Renal cortex interstitium (tissue), 11 donors: ENCODE measurements around the gene GMPR2. TPM values are rescaled to one million over a fixed set of nuclear protein-coding genes. Genes with fewer than 3 reads are reported as not detected.
"Not testable (repeated sequence)": the region's sequence is repeated elsewhere in the genome, so short reads cannot be mapped to it uniquely, and the experiment has no call there.

ENCODE experiments used
- DNase-seq, 11 donors: peaks; one replicate each; pipeline ENCODE4 v3.0.0-alpha.2; 2013; ENCODE audit warnings: low read depth in 9 of 11, low spot score in 4 of 11; ENCODE audit errors: extremely low read depth in 1 of 11
- polyA plus RNA-seq, 3 donors: library from polyadenylated mRNA; unstranded; fragments of 120-200 nt; gene quantifications; one replicate each; pipeline ENCODE4 v1.2.1, GENCODE V29; 2013; ENCODE audit not compliant: insufficient read length in 3 of 3

The GMPR2 gene
- polyA plus RNA-seq, 3 donors: 107 to 128 (median 115) TPM

DNA sequence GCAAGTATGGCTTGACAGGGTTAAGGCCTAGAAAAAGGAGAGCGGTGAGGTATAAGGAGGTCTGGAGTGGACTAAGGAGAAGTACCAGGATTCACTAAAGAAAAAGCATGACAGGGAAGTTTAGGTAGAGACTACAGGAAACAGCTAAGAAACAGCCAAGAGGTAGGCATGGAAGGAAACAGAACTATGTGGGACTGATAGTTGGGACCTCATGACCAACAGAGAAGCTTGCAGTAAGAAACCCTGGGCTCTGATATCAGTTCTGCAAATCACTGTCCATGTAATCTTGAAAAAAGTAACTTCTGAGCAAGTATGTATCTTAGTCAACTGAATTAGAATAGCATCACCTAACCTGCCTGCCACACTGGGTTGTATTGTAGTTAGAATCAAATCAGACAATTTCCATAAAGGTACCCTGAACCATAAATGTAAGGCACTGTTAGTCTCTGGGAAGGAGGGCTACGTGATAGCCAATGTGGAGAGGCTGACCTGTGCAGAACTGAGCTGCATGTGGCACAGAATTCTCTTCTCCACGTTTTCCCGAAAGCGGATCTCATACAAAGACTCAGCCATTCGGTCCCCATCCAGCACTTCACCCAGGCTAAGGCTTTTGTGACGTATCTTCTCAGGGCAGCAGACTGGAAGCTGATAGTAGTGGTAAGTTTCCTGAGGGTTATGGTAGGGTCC, 38.4 kb upstream of the GMPR2 start:
- no peak for DNase-seq

DNA sequence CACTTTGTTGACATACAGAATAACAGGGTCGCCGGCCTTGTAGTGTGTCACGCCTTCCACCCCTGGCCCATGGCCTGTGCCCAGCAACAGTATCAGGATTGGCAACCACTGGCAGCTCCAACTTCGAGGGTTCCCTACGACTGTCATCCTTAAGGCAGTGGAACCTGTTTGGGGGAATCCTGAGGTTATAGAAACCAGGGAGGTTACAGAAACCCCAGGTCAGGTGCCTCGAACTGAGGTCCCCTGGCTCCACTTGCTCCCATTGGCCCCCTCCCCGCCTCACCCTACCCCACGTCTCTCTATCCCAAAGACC, 37.9 kb upstream of the GMPR2 start:
- DNase-seq: no peak

DNA sequence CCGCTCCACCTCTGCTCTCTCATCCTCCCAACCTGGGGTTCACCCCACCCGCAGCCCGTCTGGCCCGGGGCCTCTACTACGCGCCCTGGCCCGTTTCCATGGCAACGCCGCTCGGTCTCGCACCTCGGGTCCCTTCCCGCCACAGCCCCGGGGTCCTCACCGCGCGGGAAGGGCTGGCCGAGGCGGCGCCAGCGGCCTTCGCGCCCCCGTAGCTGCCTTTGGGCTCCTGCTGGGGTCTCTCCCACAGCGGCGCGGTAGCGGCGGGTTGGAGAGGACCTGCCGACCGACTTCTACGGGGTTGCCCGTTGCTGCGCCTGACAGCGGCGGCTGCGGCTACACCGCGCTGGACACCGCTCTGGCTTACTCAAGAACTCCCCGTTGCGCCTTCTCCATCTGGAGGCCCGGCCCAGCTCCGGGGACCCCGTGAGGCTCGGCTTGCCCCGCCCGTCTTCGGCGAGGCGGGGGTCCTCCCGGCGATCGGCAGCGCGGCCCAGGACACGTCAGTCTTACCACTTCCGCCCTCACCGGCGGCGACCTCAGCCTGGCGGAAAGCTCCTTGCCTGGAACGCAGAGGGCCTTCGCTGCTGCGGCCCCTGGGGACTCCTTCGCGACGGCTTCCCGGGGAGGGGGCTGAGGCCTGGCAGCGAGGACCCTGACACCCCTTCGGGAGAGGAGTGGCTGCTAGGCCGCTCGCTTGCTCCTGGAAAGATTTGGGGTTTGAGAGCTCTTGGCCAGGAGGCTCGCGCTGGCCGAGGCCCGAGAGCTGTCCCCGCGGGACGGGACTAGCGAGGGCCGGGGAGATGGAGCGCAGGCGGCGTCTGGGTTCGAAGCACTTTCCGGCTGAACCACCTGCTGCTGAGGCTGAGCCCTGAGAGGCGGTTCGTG, 37.3 kb upstream of the GMPR2 start, which contains the start of gene TM9SF1:
Gene TM9SF1 (minus strand): TSS at position 256 of the 885 bp plus-strand sequence. CDS start 422 bp downstream, outside the sequence.
- peak in 9 of 11 donors; percentile 71 to 89 (median 84) for DNase-seq

DNA sequence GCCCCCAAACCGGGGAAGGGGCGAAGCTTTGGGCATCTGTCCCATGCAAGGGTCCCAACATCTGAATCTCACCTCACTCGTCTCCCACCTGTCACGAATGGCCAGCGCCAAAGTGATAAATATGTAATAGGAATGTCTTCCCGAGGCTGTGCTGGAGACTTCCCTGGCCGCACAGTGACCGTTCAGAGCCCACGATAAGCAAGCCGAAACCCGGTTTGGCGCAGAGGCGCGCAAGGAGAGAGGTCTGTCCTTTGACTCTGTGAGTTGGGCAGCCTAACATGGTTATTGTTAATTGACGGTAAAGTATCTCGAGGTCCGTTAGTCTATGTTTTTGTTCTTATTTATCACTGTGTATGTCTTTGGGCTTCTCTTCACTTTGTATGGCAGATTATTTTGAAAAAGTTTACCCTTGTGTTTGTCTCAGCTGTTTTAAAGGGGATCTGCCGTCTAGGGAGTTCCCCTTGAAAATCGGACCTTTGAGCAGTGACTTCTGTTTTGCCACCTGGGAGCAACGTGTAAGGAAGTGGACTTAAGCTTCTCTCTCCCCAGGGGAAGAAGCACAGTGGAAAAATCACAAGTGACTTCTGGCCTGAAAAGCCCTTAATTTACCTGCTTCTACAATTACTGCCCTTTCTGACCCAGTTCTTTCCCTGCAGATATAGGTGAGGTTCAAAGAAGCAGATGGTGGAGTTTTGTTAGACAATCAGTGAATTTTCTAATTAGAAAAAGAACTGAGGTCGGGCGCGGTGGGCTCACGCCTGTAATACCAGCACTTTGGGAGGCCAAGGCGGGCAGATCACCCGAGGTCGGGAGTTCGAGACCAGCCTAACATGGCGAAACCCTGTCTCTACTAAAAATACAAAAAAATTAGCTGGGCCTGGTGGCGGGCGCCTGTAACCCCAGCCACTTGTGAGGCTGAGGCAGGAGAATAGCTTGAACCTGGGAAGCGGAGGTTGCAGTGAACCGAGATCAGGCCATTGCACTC, 36.4 kb upstream of the GMPR2 start:
- no peak for DNase-seq

DNA sequence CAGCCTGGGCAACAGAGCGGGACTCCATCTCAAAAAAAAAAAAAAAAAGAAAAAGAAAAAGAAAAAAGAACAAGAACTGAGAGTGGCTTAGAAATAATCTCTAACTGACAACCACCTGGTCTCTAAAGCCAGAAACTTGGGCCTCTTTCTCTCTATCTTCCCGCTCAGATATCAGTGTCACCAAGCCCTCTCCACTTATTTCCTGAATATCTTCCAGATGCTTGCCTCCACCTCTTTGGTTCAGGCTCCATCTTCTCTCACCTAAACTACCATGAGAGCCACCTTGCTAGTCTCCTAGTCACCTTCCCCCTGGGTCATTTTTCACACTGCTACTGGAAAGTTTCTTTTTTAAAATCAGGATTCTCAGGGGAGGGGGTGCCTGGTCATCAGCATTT, 35.7 kb upstream of the GMPR2 start:
- DNase-seq: no peak

DNA sequence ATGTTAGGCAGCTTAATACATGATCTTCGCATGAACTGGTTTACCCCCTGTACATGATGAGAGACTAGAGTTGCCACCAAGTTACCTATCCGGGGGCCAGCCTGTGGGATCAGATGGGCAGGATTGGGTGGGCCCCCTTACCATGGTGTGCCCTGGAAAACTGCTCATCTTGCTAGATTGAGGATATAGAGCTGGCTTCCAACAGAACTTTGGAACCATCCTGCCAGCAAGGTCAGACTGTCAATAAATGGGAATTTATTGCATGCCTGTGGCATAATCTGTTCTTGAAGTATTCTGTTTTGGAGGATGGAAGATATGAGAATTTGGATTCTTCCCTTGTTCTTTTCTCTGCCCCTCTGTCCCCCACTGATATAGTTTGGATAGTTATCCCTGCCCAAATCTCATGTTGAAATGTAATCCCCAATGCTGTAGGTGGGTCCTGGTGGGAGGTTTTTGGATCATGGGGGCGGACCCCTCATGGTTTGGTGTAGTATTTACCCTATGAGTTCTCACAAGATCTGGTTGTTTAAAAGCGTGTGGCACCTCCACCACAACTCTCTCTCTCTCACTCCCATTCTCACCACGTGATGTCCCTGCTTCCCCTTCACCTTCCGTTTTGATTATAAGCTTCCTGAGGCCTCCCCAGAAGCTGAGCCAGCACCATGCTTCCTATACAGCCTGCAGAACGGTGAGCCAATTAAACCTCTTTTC, 33.8 kb upstream of the GMPR2 start:
- no peak for DNase-seq

DNA sequence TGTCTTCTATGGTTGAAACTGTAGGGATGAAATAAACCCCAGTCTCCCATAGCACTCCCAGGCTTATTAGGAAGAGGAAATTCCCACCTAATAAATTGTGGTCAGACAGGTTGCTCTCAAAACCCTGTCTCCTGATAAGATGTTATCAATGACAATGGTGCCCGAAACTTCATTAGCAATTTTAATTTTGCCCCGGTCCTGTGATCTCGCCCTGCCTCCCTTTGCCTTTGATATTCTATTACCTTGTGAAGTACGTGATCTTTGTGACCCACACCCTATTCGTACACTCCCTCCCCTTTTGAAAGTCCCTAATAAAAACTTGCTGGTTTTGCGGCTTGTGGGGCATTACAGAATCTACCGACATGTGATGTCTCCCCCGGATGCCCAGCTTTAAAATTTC, 30.2 kb upstream of the GMPR2 start:
- DNase-seq: not testable (repeated sequence)

DNA sequence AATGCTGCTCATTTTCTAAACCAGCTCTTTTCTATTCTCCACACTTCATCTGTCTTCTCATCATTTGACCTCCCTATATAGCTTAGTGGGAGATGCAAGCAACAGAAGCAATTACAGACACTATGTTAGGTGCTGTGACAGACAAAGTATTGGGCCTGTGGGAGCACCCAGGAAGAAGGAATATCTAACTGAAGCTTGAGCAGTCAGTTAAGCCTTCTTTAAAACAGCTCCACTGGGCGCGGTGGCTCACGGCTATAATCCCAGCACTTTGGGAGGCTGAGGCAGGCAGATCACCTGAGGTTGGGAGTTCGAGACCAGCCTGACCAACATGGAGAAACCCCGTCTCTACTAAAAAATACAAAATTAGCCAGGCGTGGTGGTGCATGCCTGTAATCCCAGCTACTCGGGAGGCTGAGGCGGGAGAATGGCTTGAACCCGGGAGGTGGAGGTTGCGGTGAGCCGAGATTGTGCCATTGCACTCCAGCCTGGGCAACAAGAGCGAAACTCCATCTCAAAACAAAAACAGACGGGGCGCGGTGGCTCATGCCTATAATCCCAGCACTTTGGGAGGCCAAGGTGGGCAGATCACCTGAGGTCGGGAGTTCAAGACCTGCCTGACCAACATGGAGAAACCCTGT, 29.4 kb upstream of the GMPR2 start:
- DNase-seq: not testable (repeated sequence)

DNA sequence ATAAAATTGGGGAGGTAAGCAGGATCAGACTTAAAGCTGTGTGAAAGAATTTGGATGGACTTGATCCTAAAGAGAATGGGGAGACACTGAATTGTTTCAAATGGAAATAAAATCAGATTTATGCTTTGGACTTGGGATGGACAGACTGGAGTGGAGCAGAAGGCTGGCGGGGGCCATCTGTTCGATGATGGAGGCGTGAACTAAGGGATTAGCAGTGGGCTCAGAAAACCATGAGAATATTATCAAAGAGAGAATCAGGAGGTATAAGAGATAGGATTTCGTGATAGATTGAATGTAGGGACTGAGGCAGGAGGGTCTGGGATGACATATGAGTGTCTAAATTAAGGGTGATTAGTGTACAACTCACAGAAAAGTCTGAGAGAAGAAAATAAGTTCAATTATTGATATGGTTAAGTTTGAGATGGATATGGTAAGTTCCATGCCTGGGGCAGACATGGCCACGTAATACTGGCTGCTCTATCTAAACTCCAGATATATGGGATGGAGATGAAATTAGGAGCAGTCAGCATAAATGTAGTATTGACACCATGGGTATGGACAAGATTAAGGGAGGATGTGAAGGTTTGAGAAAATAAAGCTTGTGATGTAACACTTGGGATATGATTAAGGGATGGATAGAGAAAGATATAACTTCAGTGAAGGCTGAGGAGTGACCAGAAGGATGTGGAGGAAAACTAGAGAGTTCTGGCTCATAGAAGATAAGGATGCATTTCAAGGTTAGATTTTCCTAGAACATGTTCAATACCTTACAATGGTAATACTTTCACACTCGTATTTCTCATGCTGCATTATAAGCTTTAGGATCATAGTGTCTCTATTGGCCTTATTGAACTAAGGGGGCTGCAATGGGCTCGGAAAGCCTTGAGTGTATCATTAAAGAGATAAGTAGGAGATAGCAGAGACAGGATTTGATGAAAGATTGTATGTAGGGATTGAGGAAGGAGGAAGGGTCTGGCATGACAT, 28.3 kb upstream of the GMPR2 start:
- no peak for DNase-seq

DNA sequence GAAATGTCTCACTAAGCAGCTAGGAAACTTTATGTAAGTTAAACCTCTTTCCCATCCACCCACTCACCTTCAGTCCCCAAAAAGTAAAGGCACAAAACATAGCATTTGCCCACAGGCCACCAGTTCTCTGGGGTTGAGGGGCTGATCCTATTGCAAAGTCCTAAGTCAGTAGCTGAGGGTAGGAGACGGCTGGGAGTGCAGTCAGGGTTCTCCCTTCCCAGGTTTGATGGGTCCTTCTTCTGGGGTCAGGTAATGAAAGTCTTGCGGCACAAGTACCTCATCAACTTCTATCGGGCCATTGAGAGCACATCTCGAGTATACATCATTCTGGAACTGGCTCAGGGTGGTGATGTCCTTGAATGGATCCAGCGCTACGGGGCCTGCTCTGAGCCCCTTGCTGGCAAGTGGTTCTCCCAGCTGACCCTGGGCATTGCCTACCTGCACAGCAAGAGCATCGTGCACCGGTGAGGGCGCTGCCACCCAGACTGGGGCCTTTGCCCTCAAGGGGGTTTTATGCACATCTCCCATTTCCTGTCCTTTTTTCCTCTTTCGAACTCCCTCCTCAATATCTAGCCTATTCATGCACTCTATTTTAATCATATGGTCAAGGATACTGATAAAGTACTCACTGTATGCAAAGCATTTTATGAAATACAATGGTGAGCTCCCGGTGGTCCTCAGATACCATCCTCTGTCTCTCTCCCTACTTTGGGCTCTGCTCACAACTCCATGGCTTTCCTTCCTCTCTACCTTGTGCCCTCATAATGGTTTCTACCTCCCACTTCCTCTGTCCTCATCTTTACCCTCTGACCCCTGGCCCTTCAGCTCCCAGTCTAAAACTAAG, 26.2 kb upstream of the GMPR2 start:
- no peak for DNase-seq

DNA sequence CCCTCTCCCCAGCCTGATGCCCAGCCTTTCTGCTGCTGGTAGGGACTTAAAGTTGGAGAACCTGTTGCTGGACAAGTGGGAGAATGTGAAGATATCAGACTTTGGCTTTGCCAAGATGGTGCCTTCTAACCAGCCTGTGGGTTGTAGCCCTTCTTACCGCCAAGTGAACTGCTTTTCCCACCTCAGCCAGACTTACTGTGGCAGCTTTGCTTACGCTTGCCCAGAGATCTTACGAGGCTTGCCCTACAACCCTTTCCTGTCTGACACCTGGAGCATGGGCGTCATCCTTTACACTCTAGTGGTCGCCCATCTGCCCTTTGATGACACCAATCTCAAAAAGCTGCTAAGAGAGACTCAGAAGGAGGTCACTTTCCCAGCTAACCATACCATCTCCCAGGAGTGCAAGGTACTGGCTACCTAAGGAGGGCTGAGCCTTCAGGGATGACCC, 25.6 kb upstream of the GMPR2 start:
- no peak for DNase-seq

DNA sequence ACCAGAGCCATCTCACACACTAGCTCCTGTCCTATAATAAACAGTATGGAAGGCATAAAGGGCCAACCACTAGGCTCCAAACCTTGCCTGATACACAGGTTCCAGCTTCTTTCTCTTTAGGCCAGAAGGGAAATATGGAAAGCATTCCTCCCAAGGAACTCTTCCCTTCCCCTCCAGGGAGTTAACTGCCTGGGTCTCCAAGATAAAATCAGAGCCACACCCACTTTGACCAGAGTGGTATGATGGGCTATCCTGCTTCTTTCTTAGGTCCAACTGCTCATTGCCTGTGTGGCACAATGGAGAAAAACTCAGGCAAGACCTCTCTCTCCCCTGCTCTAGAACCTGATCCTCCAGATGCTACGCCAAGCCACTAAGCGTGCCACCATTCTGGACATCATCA, 25.1 kb upstream of the GMPR2 start:
- no peak for DNase-seq

DNA sequence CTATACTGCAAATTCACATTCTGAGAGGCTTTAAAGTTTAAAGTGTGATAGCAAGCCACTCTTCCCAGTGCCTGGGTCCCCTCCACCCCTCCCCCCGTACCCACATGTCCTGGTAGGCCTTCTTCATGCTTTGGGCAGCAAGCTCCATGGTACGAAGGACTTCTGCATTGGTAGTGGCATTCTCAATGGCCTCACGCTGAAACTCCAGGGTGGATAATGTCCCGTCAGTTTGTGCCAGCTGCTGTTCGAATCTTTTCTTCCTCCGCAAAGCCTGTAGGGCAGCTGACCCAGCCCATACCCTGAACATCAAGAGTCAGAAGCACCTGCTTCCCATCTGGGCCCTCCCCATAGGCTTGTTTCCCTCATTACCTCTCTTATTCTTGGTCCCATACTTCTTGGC, 21.4 kb upstream of the GMPR2 start:
- no peak for DNase-seq

DNA sequence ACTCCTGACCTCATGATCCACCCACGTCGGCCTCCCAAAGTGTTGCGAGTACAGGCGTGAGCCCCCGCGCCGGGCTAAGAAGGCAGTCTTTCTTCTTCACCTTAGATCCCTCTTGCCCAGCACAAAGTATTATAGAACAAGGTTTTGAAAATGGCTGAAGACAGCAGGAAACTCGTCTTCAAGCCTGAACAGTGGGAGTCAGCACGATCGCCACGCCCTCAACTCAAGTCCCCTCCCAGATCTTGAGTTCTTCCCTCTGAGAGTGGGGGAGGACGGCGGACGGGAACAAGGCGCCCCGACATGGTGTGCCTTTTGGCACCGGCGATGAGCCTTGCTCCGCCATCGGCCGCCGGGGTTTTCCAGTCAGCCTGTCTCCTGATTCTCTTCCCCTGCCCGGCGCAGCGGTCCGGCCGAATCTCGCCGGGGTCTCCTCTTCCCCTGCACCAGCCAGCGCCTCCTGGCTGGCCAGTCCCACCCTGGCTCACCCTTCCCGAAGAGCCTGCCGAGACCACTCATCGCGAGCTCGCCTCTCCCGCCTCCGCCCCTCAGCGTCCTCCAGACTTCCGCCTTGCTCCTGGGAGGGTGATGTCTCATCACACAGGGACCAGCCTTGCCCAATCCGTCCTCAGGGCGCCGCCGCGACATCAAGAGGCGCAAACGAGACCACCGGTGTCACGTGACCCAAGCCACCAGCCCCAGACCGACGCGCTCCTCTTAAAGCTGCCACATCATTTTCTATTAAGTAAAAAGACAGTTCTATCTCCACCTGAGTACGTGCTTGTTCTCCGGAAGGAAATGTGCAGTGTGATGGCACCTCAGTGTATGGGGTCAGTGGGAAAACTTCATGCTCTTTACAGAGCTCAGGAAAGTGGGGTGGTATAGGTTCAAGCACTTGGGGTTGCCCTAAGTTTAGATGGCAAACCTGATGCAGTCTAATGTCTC, 19.5 kb upstream of the GMPR2 start, which contains the start of gene CHMP4A:
Gene CHMP4A (minus strand): TSS at position 565 of the 942 bp plus-strand sequence. CDS start 49 bp downstream, at position 516.
- DNase-seq: peak; percentile 87 to 97 (median 94)
